Measurements from ENCODE around the gene TMSB15C.

Gene TMSB15C

DNA sequence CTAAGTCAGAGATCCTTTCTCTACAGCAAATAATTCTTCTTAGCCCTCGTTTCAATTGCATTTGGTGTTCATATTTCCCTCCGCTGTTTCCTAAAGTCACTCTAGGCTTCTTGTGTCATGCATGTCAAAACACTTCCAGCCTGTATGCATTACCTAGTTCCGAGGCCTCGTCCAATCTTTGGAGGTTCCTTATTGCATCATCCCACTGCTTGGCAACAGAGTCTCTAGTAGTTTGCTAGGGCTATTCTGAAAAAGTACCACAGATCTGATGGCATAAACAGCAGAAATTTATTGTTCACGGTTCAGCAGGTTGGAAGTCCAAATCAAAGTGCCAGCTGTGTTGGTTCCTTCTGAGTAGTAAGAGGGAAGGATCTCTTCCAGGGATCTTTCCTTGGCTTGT, 30.4 kb downstream of the TMSB15C start:
- DNase-seq (ENCODE audit: low read depth in 2 of 2): no peak

DNA sequence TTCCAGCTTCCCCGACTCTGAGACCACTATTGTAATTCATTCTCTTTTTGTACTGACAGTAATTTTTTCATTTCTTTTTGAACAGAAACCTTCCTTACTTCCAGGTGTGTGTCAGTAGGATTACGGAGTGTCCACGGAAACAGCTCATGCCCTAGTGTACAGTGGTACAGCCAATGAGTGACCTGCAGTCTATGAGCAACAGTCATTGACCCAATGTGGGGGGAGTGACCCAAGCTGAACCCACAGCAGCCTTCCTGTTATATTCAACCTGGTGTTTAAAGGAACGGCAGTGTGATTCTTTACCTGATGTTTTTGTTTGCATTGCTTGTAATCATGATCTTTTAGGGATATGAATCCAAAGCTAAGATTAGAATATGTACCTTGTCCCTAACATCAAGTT, 35.0 kb downstream of the TMSB15C start:
- DNase-seq (ENCODE audit: low read depth in 2 of 2): no peak

DNA sequence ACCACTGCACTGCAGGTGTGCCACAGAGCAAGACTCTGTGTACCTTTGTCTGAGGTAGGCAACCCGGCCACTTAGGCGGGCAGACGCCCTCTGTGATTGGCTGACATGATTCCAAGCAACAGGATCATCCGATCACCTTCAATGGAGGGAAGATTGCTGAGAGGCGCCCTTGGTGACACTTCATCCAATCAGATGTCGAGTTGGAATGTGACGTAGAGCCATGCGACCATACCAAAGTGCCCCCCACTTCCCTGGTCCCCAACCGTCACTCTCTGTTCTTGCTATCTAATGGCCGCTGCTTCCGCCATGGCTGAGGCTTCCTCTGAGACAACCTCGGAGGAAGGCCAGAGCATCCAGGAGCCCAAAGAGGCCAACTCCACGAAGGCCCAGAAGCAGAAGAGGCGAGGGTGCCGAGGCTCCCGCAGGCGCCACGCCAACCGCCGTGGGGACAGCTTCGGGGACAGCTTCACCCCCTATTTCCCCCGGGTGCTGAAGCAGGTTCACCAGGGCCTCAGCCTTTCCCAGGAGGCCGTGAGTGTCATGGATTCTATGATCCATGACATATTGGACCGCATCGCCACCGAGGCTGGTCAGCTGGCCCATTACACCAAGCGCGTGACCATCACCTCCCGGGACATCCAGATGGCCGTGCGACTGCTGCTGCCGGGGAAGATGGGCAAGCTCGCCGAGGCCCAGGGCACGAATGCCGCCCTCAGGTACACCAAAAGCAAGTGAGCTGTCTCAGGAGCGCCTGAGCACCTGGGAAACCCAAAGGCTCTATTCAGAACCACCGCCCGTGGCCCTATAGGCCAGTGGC, 36.1 kb downstream of the TMSB15C start, which contains the start of gene H2BW2:
TSS of gene H2BW2 (plus strand) at position 268 of the 817 bp plus-strand sequence. CDS start at position 307, 39 bp downstream.
- DNase-seq (ENCODE audit: low read depth in 2 of 2): no peak
